ENCODE measurements around the gene PRICKLE4. TPM values are rescaled to one million over a fixed set of nuclear protein-coding genes. Genes with fewer than 3 reads are reported as not detected.
A peak's percentile ranks its signal among the peaks of the same experiment; 100 is the strongest.

PRICKLE4 gene
- total RNA-seq, 1 experiment from 2014 or later: 1.5 TPM

DNA sequence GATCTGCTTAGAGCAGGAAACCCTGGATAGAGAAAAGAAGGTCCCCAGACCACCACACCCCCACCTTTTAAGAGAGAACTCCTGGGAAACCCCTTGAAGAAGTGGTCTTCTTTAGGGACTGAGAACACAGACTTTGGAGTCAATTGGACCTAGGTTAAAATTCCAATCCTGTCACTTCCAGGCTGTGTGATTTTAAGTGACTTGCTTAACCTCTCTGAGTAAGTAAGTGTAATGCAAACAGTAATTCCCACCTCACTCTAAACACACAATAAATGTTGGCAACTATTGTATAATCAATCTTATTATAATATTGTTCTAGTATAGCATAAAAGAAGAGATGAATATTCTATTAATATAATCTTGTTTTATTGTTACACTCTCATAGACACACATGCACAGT, 48.4 kb upstream of the PRICKLE4 start (continued):
- TF ChIP-seq, protein P1, sequence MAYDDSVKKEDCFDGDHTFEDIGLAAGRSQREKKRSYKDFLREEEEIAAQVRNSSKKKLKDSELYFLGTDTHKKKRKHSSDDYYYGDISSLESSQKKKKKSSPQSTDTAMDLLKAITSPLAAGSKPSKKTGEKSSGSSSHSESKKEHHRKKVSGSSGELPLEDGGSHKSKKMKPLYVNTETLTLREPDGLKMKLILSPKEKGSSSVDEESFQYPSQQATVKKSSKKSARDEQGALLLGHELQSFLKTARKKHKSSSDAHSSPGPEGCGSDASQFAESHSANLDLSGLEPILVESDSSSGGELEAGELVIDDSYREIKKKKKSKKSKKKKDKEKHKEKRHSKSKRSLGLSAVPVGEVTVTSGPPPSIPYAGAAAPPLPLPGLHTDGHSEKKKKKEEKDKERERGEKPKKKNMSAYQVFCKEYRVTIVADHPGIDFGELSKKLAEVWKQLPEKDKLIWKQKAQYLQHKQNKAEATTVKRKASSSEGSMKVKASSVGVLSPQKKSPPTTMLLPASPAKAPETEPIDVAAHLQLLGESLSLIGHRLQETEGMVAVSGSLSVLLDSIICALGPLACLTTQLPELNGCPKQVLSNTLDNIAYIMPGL (CRISPR knock-in tag; IDR thresholded peaks at IDR 0.05): no peak
- no peak for TF ChIP-seq PRRX2 (CRISPR knock-in tag; IDR thresholded peaks at IDR 0.05)

DNA sequence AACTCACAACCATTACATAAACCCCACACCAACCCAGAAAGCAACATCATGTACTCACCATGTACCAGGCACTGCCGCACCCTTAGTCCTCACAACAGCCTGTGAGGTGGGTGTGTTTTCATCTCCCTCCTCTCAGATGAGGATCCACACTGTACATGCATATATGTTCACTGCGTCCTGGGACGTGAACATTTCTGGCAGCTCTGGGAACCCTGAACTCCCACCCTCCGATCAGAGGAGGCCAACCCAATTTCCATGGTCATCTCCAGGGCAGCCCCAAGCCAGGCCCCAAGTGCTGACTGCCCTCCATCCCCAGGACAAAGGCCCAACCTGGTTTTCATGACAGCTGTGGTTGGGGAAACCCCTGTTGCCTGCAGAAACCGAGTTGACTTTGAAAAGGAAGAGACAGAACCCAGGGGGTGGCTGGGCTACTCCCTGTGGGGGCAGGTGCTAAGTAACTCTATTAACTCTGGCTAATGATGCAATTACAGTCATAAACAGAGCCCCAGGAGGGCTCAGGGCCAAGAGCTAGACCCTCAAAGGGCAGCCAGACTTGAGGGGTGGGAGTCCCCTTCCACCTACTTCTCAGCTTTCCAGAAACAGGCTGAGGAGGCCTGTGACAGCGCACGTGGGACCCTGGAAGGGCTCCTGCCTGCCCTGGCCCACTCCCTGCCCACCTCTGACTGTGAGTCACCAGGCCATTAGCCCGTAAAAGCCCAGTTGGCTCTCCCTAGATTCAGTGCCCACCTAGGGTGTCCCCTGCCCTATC, 47.8 kb upstream of the PRICKLE4 start:
- ChIA-PET CTCF (interaction anchor here (0.9 to 4.6 kb wide), 12 partner anchors 9 to 372 kb away, joined by 3 to 51 read pairs (median 8); partner anchors contain the start of genes BYSL, FRS3, MED20 and TOMM6), POLR2A (interaction anchor here (1.0 kb wide), 1 partner anchor 16 kb away, joined by 3 read pairs; no protein-coding TSS in a partner anchor)
- ATAC-seq (no peak), DNase-seq (ENCODE audit: low spot score) (no peak)
- H3K4me1 Mint-ChIP-seq: peaks cover 55% of the 10 kb centered on the region
- H3K36me3 Mint-ChIP-seq: no peaks in the 10 kb centered on the region
- no peak overlapping the region for H3K27ac Mint-ChIP-seq
- TF ChIP-seq ZNF423 (CRISPR knock-in tag; IDR thresholded peaks at IDR 0.05) (peak; percentile 32; the same call in 1 of the 2 replicates), NFE2L1 (CRISPR knock-in tag; IDR thresholded peaks at IDR 0.05) (no peak)
- TF ChIP-seq, protein P2, sequence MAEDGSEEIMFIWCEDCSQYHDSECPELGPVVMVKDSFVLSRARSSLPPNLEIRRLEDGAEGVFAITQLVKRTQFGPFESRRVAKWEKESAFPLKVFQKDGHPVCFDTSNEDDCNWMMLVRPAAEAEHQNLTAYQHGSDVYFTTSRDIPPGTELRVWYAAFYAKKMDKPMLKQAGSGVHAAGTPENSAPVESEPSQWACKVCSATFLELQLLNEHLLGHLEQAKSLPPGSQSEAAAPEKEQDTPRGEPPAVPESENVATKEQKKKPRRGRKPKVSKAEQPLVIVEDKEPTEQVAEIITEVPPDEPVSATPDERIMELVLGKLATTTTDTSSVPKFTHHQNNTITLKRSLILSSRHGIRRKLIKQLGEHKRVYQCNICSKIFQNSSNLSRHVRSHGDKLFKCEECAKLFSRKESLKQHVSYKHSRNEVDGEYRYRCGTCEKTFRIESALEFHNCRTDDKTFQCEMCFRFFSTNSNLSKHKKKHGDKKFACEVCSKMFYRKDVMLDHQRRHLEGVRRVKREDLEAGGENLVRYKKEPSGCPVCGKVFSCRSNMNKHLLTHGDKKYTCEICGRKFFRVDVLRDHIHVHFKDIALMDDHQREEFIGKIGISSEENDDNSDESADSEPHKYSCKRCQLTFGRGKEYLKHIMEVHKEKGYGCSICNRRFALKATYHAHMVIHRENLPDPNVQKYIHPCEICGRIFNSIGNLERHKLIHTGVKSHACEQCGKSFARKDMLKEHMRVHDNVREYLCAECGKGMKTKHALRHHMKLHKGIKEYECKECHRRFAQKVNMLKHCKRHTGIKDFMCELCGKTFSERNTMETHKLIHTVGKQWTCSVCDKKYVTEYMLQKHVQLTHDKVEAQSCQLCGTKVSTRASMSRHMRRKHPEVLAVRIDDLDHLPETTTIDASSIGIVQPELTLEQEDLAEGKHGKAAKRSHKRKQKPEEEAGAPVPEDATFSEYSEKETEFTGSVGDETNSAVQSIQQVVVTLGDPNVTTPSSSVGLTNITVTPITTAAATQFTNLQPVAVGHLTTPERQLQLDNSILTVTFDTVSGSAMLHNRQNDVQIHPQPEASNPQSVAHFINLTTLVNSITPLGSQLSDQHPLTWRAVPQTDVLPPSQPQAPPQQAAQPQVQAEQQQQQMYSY (CRISPR knock-in tag; IDR thresholded peaks at IDR 0.05): peak; percentile 58; the same call in 1 of the 2 replicates
- TF ChIP-seq, protein P3, sequence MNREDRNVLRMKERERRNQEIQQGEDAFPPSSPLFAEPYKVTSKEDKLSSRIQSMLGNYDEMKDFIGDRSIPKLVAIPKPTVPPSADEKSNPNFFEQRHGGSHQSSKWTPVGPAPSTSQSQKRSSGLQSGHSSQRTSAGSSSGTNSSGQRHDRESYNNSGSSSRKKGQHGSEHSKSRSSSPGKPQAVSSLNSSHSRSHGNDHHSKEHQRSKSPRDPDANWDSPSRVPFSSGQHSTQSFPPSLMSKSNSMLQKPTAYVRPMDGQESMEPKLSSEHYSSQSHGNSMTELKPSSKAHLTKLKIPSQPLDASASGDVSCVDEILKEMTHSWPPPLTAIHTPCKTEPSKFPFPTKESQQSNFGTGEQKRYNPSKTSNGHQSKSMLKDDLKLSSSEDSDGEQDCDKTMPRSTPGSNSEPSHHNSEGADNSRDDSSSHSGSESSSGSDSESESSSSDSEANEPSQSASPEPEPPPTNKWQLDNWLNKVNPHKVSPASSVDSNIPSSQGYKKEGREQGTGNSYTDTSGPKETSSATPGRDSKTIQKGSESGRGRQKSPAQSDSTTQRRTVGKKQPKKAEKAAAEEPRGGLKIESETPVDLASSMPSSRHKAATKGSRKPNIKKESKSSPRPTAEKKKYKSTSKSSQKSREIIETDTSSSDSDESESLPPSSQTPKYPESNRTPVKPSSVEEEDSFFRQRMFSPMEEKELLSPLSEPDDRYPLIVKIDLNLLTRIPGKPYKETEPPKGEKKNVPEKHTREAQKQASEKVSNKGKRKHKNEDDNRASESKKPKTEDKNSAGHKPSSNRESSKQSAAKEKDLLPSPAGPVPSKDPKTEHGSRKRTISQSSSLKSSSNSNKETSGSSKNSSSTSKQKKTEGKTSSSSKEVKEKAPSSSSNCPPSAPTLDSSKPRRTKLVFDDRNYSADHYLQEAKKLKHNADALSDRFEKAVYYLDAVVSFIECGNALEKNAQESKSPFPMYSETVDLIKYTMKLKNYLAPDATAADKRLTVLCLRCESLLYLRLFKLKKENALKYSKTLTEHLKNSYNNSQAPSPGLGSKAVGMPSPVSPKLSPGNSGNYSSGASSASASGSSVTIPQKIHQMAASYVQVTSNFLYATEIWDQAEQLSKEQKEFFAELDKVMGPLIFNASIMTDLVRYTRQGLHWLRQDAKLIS (CRISPR knock-in tag; IDR thresholded peaks at IDR 0.05; ENCODE audit: borderline replicate concordance): no peak
- no peaks in the 10 kb centered on the region for H3K9me3 Mint-ChIP-seq
- peak overlapping the region; percentile 86 for H3K4me3 Mint-ChIP-seq
- H3K27me3 Mint-ChIP-seq (ENCODE audit: low read depth): peaks cover 18% of the 10 kb centered on the region

DNA sequence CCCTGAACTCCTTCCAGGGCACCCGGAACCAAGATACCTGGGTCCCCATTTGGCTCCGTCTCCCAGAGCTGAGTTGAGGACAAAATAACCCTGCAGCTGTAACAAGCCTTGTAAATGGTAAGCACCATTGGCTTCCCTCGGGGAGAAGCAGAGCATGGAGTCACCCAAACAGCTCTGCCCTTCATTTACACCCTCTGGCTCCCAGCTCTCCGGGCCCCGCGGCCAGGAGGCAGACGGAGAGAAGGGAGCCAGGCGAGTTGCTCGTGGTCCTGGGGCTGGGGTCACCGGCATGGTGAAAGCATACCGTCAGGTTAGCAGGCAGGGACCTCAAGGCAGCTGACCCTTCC, 47.2 kb upstream of the PRICKLE4 start:
- CTCF ChIA-PET: interaction anchor here (0.6 to 4.6 kb wide), 22 partner anchors 10 to 665 kb away, joined by 3 to 51 read pairs (median 8); partner anchors contain the start of genes BYSL, FRS3, MED20 and TOMM6
- DNase-seq (ENCODE audit: low spot score): no peak
- peaks cover 18% of the 10 kb centered on the region for H3K27me3 Mint-ChIP-seq (ENCODE audit: low read depth)
- no peak overlapping the region for H3K27ac Mint-ChIP-seq
- peaks cover 51% of the 10 kb centered on the region for H3K4me1 Mint-ChIP-seq
- peak overlapping the region; percentile 86 for H3K4me3 Mint-ChIP-seq
- H3K36me3 Mint-ChIP-seq: no peaks in the 10 kb centered on the region
- POLR2A ChIA-PET: interaction anchor here (0.6 to 1.3 kb wide), 3 partner anchors 16 to 146 kb away, joined by 3 to 5 read pairs (median 4); no protein-coding TSS in a partner anchor
- ATAC-seq: no peak
- no peaks in the 10 kb centered on the region for H3K9me3 Mint-ChIP-seq
- TF ChIP-seq NR3C1 (CRISPR knock-in tag; conservative IDR thresholded peaks at IDR 0.05; ENCODE audit: low read depth): no peak
- TF ChIP-seq TP53 (CRISPR knock-in tag; IDR thresholded peaks at IDR 0.05): no peak
- TF ChIP-seq, protein P1 (CRISPR knock-in tag; IDR thresholded peaks at IDR 0.05): no peak
- TF ChIP-seq GRHL2 (CRISPR knock-in tag; IDR thresholded peaks at IDR 0.05; ENCODE audit: insufficient replicate concordance, severe bottlenecking): no peak
- TF ChIP-seq, protein P4, sequence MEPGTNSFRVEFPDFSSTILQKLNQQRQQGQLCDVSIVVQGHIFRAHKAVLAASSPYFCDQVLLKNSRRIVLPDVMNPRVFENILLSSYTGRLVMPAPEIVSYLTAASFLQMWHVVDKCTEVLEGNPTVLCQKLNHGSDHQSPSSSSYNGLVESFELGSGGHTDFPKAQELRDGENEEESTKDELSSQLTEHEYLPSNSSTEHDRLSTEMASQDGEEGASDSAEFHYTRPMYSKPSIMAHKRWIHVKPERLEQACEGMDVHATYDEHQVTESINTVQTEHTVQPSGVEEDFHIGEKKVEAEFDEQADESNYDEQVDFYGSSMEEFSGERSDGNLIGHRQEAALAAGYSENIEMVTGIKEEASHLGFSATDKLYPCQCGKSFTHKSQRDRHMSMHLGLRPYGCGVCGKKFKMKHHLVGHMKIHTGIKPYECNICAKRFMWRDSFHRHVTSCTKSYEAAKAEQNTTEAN (CRISPR knock-in tag; IDR thresholded peaks at IDR 0.05): no peak
- TF ChIP-seq, protein P5, sequence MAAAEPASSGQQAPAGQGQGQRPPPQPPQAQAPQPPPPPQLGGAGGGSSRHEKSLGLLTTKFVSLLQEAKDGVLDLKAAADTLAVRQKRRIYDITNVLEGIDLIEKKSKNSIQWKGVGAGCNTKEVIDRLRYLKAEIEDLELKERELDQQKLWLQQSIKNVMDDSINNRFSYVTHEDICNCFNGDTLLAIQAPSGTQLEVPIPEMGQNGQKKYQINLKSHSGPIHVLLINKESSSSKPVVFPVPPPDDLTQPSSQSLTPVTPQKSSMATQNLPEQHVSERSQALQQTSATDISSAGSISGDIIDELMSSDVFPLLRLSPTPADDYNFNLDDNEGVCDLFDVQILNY (CRISPR knock-in tag; IDR thresholded peaks at IDR 0.05): no peak
- TF ChIP-seq ZNF138 (CRISPR knock-in tag; conservative IDR thresholded peaks at IDR 0.05): no peak
- TF ChIP-seq, protein P6, sequence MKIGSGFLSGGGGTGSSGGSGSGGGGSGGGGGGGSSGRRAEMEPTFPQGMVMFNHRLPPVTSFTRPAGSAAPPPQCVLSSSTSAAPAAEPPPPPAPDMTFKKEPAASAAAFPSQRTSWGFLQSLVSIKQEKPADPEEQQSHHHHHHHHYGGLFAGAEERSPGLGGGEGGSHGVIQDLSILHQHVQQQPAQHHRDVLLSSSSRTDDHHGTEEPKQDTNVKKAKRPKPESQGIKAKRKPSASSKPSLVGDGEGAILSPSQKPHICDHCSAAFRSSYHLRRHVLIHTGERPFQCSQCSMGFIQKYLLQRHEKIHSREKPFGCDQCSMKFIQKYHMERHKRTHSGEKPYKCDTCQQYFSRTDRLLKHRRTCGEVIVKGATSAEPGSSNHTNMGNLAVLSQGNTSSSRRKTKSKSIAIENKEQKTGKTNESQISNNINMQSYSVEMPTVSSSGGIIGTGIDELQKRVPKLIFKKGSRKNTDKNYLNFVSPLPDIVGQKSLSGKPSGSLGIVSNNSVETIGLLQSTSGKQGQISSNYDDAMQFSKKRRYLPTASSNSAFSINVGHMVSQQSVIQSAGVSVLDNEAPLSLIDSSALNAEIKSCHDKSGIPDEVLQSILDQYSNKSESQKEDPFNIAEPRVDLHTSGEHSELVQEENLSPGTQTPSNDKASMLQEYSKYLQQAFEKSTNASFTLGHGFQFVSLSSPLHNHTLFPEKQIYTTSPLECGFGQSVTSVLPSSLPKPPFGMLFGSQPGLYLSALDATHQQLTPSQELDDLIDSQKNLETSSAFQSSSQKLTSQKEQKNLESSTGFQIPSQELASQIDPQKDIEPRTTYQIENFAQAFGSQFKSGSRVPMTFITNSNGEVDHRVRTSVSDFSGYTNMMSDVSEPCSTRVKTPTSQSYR (CRISPR knock-in tag; IDR thresholded peaks at IDR 0.05): no peak
- TF ChIP-seq ZNF263 (CRISPR knock-in tag; IDR thresholded peaks at IDR 0.05; ENCODE audit: low read depth): no peak
